Body of pancreas (tissue), 4 donors: ENCODE results near the gene CLPX.

Source experiments
- POLR2A ChIP-seq, 3 donors: fragments of 450-650 bp; IDR thresholded peaks; one replicate each; pipeline ENCODE4 v1.6.1; 2016; ENCODE audit warnings: antibody characterized with exemption in 3 of 3, mild to moderate bottlenecking in 2 of 3
- TF ChIP-seq, protein P1 (sequence below), 7 experiments: fragments of 450-650 bp in 4 of 7; fragments of 200-600 bp in 3 of 7; sonication (generic) in 3 of 7; IDR thresholded peaks; one replicate each; pipeline ENCODE4 v1.5.1; 2016 to 2019; ENCODE audit warnings: antibody characterized with exemption in 7 of 7

DNA sequence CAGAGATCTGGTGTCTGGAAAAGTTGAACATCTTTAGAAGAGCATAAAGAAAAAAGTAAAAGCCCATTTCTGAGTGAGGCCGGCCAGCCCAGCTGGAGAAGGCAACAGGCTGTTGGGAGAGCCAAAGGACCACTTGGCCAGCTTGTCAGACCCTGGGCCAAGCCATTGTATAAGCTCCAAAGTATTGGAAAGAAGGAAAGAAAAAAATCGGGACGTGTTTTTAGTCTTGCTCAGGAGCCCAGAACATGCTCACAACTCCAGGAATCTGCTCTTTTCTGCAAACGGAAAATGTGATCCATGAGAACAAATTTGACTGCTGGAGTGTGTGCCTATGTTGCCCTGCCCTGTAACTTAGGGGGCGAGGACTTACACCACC, 10.4 kb upstream of the CLPX start:
- TF ChIP-seq, protein P1, sequence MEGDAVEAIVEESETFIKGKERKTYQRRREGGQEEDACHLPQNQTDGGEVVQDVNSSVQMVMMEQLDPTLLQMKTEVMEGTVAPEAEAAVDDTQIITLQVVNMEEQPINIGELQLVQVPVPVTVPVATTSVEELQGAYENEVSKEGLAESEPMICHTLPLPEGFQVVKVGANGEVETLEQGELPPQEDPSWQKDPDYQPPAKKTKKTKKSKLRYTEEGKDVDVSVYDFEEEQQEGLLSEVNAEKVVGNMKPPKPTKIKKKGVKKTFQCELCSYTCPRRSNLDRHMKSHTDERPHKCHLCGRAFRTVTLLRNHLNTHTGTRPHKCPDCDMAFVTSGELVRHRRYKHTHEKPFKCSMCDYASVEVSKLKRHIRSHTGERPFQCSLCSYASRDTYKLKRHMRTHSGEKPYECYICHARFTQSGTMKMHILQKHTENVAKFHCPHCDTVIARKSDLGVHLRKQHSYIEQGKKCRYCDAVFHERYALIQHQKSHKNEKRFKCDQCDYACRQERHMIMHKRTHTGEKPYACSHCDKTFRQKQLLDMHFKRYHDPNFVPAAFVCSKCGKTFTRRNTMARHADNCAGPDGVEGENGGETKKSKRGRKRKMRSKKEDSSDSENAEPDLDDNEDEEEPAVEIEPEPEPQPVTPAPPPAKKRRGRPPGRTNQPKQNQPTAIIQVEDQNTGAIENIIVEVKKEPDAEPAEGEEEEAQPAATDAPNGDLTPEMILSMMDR (IDR thresholded peaks at IDR 0.05): no peak
- no peak for TF ChIP-seq POLR2A (IDR thresholded peaks at IDR 0.05)
